ENCODE results near the gene ECHDC1.
A peak's percentile ranks its signal among the peaks of the same experiment; 100 is the strongest.

ECHDC1 gene

DNA sequence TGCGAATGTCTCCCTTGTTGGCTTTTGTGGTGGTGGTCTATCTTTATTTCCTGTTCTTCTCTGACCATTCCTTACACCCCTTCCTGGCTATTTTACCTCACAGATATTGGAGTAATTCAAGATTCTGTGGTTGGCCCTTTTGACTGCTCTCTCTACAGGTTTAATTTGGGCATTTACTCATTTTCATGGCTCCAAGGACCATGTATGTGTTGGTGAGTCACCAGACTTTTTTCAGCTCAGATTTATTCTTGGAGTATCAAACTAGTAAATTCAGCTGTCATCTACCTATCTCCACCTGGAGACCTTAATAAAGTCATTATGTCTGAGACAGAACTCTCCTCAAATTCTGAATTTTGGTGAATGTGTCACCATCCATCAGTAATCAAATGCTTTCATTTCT is 61.2 kb downstream of the ECHDC1 start:
- no peak for DNase-seq (ENCODE audit: low spot score)

DNA sequence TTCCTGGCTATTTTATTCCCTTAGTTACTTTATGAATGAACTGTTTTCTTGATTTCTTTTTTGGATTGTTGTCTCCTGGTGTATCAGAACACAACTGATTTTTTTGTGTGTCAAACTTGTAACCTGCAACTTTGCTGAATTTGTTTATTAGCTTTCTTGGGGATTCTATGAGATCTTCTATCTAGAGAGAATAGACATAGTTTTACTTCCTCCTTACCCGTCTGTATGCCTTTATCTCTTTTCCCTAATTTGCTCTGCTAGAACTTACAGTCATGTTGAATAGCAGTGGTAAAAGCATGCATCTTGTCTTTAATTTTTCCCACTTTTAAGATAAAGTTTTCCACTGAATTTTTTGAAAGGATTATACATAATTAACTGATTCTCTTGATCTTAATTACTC is 63.6 kb downstream of the ECHDC1 start:
- DNase-seq (ENCODE audit: low spot score), result no peak

DNA sequence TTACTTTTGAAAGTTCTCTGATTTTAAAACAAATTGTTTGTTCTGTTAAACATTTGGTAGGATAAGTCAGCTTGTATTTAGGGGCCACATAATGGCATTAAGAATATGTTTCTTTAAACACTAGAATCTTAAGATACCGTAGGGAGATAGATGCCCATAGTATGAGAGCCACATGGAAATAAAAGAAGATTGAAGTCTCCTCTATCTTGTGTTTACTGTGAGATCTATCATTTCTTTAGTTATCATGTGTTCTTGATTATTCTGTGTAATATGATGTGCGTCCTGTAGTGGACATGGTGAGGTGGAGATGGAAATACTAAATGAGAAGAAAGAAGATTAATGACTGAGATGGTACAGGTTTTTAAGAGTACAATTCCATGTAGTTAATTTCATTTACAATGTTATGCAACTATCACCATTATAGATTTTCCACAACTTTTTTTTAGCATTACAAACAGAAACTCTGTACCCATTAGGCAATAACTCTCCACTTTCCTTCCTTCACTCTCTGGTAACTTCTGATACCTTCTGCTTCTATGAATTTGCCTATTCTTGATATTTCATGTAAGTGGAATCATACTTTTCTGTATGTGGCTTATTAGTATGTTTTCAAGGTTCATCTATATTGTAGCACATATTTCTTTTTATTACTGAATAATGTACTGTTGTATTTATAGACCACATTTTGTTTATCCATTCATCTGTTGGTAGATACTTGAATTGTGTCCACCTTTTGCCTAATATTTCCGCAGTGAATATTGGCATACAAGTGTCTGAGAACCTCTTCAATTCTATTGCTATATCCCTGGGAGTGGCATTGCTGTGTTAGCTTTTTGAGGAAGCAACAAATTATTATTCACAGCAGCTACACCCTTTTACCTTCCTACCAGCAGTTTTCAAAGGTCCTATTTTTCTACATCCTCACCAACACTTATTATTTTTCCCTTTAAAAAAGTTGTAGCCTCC is 65.2 kb downstream of the ECHDC1 start:
- DNase-seq (ENCODE audit: low spot score), result no peak

DNA sequence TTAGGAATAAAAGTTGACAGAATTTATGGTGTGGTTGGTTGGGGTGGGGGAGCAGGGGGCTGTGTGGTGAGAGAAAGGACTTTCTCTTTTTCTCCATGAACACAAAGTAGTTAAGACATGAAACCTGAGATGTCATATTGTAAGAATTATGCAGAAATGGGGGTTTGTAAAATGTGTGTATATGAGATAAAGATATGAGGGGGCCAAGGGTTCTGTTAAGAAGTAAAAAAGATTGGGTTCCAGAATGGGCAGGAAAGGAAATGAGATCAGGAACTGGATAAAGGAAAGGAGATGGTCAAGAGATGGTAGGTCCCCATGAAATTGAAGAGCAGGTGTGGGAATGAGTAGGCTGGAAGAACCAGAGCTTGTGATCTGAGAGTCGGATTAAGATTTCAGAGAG is 67.1 kb downstream of the ECHDC1 start:
- no peak for DNase-seq (ENCODE audit: low spot score)

DNA sequence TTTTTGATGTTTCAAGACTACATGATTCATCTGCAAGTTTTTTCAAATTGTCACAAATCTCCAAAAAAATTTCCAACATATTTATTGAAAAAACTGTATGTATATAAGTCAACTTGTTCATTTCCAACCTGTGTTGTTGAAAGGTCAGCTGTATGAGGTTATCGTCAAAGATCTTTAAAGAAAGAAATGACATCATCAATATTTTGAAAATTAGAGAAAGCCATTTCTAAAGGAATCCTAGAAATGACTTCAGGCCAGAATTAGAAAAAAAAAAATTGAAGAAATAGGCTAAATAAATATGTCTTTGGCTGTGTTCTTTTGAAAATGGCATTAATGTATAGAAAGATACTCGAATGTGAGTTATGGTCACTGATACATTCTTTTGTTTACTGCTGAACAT is 69.9 kb downstream of the ECHDC1 start:
- DNase-seq (ENCODE audit: low spot score), result no peak

DNA sequence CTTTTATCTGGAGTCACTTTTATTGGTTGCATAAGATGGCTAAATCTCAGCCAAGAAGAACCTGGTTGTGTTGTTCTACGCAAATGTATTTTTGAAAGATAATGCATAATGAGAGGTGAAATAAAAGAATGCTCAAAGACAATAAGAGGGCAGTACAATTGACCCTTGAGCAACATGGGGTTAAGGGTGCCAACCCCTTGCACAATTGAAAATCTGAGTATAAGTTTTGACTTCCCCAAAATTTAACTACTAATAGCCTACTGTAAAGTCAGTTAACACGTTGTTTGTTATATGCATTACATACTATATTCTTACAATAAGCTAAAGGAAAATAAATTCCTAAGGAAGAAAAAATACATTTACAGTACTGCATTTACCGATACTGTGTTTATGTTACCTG is 70.8 kb downstream of the ECHDC1 start:
- no peak for DNase-seq (ENCODE audit: low spot score)

DNA sequence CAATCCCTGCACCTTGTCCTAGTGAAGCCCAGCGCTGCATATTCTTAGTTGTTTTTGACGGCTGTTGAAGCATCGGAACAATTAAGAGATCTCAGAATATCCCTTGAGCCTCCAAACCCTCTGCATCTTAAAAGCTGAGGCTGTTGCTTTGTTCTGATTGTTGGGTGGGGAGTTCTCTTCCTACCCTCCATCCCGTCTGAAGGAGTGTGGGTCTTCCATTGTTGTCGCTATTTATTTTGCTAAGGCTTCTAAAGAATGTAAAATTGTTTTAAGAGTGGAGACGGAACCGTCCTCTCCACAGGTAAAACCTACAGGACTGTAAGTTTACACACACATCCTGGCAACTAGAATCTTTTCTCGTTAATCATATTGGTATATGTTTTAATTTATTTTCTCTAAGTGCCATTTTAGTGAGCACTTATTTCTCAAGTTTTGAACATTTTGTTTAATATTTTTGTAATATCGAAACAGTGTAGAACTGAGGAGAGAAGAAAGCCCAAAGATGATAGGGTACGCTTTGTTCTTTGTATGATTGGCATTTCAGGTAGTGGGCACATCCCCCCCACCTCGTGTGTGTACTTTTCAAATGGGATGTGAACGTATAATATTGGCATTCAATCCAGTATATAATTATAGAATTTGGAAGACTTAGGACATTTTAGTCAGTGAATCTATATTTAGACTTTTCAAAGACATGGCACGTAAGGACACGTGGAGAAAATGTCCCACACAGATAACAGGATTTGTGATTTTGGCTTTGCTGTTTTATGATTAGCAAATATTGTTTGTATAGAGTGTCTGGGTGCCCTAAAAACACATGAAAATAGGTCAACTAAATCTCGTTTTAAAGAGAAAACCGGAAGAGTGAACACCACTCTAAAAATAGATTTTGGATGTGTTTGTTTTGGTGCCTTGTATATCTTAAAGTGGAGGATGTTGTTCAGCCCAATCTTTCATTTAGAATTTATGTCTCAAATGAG is 75.5 kb downstream of the ECHDC1 start:
- DNase-seq (ENCODE audit: low spot score), result no peak

DNA sequence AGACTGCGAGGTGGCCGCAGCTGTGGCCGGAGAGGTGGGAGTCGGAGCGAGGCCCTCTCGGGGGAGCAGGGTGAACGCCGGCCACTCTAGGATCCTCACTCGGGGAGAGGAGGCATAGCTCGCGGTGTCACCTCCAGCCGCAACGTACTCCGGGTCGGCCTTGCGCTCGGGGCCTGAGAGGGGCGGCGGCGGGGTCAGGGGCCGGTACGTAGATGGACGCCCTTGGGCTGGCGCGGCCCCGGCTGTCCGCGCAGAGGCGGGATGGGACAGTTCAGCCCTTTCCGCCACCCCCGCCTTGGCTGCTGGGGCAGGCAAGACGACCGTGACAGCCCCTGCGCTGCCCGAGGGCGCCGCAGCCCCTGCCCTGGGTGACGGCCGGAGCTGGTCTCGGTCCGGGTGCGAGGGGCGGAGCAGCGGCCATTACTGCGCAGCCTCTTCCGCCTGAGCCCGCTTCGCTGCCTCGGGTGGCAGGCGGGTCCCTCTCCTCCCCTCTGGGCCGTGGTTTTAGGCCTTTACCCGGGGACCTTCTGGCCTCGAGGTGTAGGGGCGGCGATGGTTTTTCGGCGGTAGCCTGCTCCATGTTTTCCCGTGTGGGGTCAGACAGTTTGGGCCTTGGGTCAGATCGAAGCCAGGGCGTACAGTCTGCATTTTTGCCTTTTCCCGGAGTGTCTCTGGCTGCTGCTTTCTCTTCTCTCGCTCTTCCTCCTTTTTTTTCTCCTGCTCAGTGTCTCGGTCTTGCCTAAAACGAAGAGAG is 76.3 kb downstream of the ECHDC1 start:
- peak; percentile 72 for DNase-seq (ENCODE audit: low spot score)

DNA sequence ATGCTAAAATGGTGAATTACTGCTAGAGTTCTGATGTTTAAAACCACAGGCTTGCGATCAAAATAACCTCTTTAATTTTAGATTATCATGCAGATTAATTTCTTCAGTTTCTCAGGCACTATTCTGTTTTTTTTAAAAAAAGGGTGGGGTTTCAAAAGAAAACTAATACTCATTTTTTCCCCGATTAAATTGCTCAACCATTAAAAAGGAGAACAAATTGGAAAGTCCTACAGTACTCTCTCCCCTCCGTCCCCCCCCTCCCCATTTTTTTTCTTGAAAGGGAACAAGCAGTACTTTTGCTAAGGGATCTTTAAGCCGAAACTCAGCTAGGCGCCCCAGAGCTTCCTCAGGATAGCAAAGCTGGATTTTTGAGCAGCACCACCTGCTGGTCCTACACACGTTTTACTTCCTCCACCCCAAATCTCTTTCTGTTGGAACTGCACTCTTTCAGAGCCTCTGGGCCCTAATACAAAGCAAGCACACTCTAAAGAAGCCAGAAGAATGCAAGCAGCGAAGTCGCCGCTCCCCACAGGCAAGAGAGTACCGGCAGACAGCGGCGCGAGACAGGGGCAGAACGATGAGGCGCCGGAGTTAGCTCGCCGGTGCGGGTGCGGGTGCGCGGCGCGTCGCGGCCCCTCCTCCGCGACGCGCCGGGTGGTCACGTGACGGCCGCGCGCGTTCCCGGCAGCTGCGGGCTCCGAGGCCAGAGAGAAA is 77.1 kb downstream of the ECHDC1 start, which contains the start of gene RNF146:
Gene RNF146 (plus strand): TSS at position 687 of the 714 bp plus-strand sequence. CDS start 13,475 bp downstream, outside the sequence.
- peak; percentile 95 for DNase-seq (ENCODE audit: low spot score)

DNA sequence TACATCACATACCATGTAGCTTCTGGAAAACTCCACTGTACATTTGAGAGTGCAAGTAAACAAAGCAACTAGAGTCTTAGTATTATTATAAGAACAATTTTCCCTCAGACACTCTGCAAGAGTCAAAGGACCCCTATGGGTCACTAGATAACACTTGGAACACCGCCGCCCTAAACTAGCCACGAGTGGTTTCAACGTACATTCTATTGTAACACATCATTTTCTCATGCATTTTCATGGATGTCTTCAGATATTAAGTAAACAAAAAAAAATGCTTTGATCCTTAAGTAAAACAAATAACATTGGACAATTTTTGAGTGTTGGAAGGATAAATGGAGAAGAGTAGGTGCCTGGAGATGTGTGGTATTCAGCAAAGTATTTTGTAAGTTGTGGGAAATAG is 79.9 kb downstream of the ECHDC1 start:
- DNase-seq (ENCODE audit: low spot score), result no peak

DNA sequence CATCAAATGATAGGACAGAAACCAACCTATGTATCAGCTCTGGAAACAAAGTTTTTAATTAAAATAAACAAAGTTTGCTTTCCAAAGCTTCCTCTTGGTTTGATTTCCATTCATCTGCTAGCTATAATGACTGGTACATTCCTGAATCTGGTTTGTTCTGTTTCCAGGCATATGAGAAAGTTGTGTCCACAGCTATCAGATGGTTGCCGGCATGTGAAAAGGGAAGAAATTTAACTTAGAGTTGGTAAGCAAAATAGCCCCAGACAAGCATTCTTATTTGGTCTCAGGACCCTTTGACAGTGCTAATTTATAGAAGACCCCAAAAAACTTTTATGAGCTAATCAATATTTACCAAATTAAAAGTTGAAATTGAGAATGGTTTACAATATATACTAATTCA is 80.5 kb downstream of the ECHDC1 start:
- no peak for DNase-seq (ENCODE audit: low spot score)

DNA sequence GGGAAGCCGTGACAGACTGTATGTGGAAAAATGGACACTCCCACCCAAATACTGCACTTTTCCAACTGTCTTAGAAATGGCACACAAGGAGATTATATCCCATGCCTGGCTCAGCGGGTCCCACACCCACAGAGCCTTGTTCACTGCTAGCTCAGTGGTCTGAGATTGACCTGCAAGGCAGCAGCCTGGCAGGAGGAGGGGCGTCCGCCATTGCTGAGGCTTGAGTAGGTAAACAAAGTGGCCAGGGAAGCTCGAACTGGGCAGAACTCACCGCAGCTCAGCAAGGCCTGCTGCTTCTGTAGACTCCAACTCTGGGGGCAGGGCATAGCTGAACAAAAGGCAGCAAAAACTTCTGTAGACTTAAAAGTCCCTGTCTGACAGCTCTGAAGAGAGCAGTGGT is 88.1 kb downstream of the ECHDC1 start:
- DNase-seq (ENCODE audit: low spot score), result no peak

DNA sequence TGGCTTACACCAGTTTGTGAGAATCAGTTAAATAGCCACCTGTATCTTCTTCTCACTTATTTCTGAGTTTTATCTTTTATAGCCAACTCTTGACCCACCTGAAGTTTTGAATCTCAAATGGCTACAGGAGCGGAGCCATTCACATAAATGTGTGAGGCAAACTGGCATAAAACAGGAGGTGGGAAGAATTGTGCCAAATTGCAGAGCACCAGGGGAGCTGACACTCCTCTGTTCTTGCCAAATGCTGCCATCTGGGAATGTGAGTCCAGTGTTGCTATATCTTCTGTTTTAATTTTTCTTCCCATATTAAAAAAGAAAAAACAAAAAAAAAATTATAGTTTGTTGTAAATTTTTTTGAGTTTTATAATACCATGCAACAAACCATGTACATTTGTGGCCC is 93.8 kb downstream of the ECHDC1 start:
- no peak for DNase-seq (ENCODE audit: low spot score)

DNA sequence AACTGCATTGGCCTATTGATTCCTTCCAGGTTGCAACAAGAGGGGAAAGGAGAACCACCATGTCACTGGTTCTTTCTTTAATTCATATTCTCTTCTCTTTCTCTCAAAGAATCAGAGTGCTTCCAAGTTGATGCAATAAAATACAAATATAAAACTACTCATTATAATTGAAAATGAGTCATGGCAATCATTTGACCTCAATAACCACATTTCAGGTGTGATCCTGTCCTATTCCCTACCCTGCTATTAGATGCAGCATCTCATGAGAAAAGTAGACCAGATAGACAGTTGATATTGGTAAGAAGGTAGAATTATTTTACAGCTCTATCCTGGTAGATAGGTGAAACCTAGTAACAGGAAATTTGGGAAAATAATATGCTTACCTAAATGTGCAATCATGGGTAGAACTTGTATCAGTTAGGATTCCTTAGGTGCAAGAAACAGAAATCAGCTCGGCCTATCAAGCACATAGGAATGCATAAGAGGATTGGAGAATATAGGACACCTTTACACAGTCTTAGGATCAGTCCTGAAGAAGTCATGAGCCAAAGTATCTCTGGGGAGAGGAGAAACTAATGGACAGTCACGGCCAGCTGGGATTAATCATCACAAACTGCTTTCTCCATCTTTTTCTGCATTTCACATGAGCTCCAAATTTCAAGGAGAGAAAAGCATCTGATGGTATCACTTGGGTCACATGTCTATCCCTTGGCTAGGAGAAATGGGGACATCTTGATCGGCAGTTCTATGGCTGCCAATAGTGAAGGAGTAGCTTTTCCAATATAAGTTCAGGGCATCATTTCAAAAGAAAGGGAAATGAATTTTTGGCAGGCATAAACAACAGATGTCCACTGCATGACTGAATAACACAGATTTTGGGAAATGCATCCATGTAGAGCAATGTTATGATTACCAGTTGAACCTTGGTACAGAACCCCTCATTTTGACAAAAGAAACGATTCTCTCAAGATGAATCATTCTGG is 96.0 kb downstream of the ECHDC1 start:
- no peak for DNase-seq (ENCODE audit: low spot score)

DNA sequence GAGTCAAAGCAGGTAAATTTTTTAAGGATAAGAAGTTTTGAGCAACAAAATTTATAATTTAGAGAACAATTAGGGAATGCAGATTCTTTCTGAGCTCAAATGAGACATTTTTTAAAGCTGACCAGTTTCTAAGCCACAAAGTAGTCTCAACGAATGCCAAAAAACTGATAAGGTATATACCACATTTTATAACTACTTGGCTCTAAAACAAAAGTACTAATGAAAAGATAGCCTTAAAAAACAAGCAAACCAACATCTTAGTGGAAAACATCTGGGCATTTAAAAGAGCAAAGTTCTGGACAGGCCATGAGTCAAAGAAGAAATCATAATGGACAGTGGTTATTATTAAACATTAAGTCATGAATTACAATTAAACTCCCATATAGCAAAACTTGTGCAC is 99.9 kb downstream of the ECHDC1 start:
- no peak for DNase-seq (ENCODE audit: low spot score)
